ENCODE measurements around the gene SLC29A1.
A peak's percentile ranks its signal among the peaks of the same experiment; 100 is the strongest.

The SLC29A1 gene

GRCh38 chr6:44263354-44264100 lies 40.1 kb downstream of the SLC29A1 start:
- peaks cover 11% of the 10 kb centered on the region for H3K4me1 ChIP-seq
- H3K27me3 ChIP-seq (ENCODE audit: low read depth): no peaks in the 10 kb centered on the region; the same call in 1 of the 2 replicates
- DNase-seq (ENCODE audit: low spot score in 2 of 2): no peak
- in situ Hi-C loops (cut with MboI; ENCODE audit: low sequenced_read_pairs): no loop called here
- no peaks in the 10 kb centered on the region; the same call in 1 of the 2 replicates for H3K36me3 ChIP-seq (replicated peaks)
- peak overlapping the region; percentile 67 for H3K4me3 ChIP-seq
- H3K9me3 ChIP-seq: no peaks in the 10 kb centered on the region

- peaks cover 2% of the 10 kb centered on the region; the same call in 1 of the 2 replicates for H3K27me3 ChIP-seq (ENCODE audit: low read depth)
- in situ Hi-C loops (cut with MboI; ENCODE audit: low sequenced_read_pairs): loop anchor here (5.0 kb wide), 1 partner anchor 73 kb away; no protein-coding TSS in a partner anchor
- peaks cover 11% of the 10 kb centered on the region for H3K4me1 ChIP-seq
- H3K36me3 ChIP-seq (replicated peaks): no peaks in the 10 kb centered on the region
- H3K9me3 ChIP-seq: no peaks in the 10 kb centered on the region
- peak overlapping the region; percentile 67 for H3K4me3 ChIP-seq
- no peak for DNase-seq (ENCODE audit: low spot score in 2 of 2)
Measured at GRCh38 chr6:44264154-44265006, 41.0 kb downstream of the SLC29A1 start.

DNA sequence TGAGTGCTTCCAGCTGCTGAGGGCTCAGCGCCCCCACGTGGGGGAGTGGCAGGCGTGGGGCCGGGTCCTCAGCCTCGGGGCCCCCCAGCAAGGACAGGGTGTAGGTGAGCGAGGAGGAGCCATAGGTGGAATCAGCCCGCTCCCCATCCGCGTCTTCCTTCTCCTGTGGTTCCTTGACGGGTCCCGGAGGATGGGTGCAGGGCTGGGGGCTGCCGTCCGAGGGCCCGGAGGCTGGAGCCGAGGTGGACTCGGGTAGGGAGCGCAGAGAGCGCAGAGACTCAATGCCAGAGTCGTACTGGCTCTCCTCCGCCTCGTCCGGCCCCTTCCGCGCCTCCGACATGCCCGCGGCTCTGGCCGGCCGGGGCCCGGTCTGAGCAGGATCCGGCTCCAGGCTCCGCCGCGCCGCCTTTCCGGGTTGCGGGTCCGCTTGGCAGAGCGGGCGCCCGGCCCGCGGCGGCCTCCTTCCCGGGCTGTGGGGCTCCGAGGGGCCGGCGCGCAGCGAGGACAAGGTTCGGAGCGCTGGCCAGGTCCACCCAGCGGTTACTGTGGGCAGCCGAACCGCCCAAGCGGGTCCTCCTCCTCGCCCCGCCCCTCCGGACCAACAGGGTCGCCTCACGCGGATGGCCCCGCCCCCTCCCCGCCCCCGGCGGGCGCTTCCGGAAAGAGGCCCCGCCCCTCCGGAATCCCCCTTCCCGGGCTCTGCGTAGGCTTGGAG lies 41.8 kb downstream of the SLC29A1 start, which contains the start of gene NFKBIE:
TSS of gene NFKBIE (minus strand) at position 545 of the 715 bp plus-strand sequence. CDS start at position 340, 205 bp downstream.
- Histone ChIP-seq H3K36me3 (replicated peaks) (no peaks in the 10 kb centered on the region), H3K4me3 (peak within 1 kb of the TSS; percentile 67), H3K9me3 (no peaks in the 10 kb centered on the region), H3K4me1 (peaks cover 11% of the 10 kb centered on the region), H3K27me3 (ENCODE audit: low read depth) (peaks cover 7% of the 10 kb centered on the region)
- DNase-seq (ENCODE audit: low spot score in 2 of 2): peak; percentile 78 to 95
- in situ Hi-C loops (cut with MboI; ENCODE audit: low sequenced_read_pairs): loop anchor here (5.0 kb wide), 1 partner anchor 72 kb away; no protein-coding TSS in a partner anchor

DNA sequence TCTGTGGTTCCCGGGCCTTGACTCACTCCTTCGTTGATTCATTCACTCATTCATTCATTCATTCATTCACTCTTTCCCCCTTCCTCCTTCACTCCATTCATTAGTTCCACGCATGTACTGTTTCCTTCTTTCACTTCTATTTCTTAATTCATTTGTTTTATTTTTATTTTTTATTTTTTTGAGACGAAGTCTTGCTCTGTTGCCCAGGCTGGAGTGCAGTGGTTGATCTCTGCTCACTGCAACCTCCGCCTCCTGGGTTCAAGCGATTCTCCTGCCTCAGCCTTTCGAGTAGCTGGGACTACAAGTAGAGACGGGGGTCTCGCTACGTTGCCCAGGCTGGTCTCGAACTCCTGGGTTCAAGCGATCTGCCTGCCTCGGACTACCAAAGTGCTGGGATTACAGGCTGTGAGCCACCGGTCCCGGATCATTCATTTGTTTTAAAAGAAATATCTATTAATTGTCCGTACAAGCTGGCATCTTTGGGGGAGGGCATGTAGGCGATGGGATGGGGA lies 42.4 kb downstream of the SLC29A1 start:
- Histone ChIP-seq H3K9me3 (no peaks in the 10 kb centered on the region), H3K4me1 (peaks cover 11% of the 10 kb centered on the region), H3K36me3 (replicated peaks) (no peaks in the 10 kb centered on the region), H3K27me3 (ENCODE audit: low read depth) (peaks cover 7% of the 10 kb centered on the region), H3K4me3 (peak overlapping the region; percentile 67)
- no peak for DNase-seq (ENCODE audit: low spot score in 2 of 2)
- in situ Hi-C loops (cut with MboI; ENCODE audit: low sequenced_read_pairs): loop anchor here (5.0 kb wide), 1 partner anchor 72 kb away; no protein-coding TSS in a partner anchor

DNA sequence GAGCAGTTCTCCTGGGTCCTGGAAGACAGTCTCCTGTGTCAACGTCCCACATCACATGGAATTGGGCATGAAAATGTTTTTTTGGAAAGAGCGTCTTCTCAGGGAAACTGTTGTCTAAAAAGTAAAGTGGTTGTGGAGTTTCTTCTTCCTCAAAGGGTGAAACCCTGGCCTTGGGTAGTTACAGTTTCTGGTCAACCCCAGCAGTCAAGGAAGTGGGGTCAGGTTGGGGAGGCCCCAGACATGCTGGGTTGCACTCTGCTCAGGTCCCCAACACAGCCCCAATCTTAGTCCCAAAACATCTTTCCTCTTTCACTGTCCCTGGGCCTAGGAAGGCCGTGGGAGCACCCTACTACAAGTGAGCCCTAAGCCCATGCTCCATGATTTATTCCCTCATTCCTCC lies 43.0 kb downstream of the SLC29A1 start:
- no peak overlapping the region for H3K4me3 ChIP-seq
- DNase-seq (ENCODE audit: low spot score in 2 of 2): no peak
- in situ Hi-C loops (cut with MboI; ENCODE audit: low sequenced_read_pairs): loop anchor here (5.0 kb wide), 1 partner anchor 71 kb away; no protein-coding TSS in a partner anchor
- no peaks in the 10 kb centered on the region for H3K36me3 ChIP-seq (replicated peaks)
- H3K4me1 ChIP-seq: peaks cover 11% of the 10 kb centered on the region
- H3K9me3 ChIP-seq: no peaks in the 10 kb centered on the region
- H3K27me3 ChIP-seq (ENCODE audit: low read depth): peaks cover 7% of the 10 kb centered on the region

DNA sequence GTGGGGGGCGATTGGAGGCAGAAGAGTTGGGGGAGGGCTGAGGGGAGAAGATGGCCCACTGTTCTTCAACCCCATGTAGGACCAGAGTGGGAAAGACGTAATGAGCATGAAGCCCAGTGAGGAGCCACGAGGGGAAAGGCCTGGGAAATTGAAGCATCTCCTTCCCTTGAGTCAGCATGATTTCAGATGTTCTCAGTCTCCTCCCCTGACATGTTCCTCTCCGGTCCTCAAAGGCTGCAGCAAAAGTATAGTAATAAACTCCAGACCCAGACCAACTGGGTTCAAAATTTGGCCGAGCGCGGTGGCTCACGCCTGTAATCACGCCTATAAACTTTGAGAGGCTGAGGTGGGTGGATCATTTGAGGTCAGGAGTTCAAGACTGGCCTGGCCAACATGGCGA lies 43.9 kb downstream of the SLC29A1 start:
- Histone ChIP-seq H3K4me1 (peaks cover 11% of the 10 kb centered on the region), H3K36me3 (replicated peaks) (no peaks in the 10 kb centered on the region), H3K4me3 (no peak overlapping the region), H3K27me3 (ENCODE audit: low read depth) (peaks cover 7% of the 10 kb centered on the region), H3K9me3 (no peaks in the 10 kb centered on the region)
- no peak for DNase-seq (ENCODE audit: low spot score in 2 of 2)
- in situ Hi-C loops (cut with MboI; ENCODE audit: low sequenced_read_pairs): loop anchor here (5.0 kb wide), 1 partner anchor 70 kb away; no protein-coding TSS in a partner anchor

DNA sequence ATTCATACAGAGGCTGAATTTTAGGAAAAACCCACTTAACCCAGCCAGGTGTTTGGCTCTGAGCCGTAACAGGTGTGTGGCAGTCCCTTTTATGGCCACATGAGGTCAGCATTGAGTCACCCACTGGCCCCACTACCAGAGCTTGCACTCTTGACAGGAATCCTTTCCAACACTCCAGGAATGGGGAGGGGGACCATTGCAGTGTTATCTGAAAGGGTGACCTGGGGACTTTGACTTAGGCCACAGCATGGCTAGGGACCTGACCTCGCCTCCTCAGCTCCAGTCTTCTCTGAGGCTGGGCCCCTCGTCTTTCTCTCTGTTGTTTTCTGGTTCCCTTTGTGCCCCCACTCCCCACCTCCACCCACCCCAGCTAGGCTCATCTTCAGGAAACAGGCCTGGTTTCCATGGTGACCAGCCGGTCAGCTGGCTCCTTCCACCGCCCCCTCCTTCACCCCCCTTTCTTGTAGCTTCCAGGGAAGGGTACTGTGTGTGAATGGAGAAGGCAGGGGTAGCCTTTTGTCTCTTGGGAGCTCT lies 44.8 kb downstream of the SLC29A1 start:
- peak; percentile 69 to 75 for DNase-seq (ENCODE audit: low spot score in 2 of 2)
- in situ Hi-C loops (cut with MboI; ENCODE audit: low sequenced_read_pairs): loop anchor here (5.0 kb wide), 1 partner anchor 69 kb away; no protein-coding TSS in a partner anchor

GRCh38 chr6:44269178-44269920 lies 46.0 kb downstream of the SLC29A1 start:
- Histone ChIP-seq H3K4me1 (peaks cover 3% of the 10 kb centered on the region), H3K9me3 (no peaks in the 10 kb centered on the region), H3K27me3 (ENCODE audit: low read depth) (peaks cover 7% of the 10 kb centered on the region), H3K36me3 (replicated peaks) (no peaks in the 10 kb centered on the region), H3K4me3 (no peak overlapping the region)
- in situ Hi-C loops (cut with MboI; ENCODE audit: low sequenced_read_pairs): loop anchor here (5.0 kb wide), 1 partner anchor 68 kb away; no protein-coding TSS in a partner anchor
- DNase-seq (ENCODE audit: low spot score in 2 of 2): no peak

More for the DNA sequence above, 44.8 kb downstream of the SLC29A1 start:
- Histone ChIP-seq H3K9me3 (no peaks in the 10 kb centered on the region), H3K4me1 (peaks cover 11% of the 10 kb centered on the region), H3K27me3 (ENCODE audit: low read depth) (peaks cover 7% of the 10 kb centered on the region), H3K36me3 (replicated peaks) (no peaks in the 10 kb centered on the region), H3K4me3 (no peak overlapping the region)

- Histone ChIP-seq H3K4me1 (peaks cover 3% of the 10 kb centered on the region), H3K4me3 (peak within 1 kb of the TSS; percentile 13; the same call in 1 of the 2 replicates), H3K36me3 (replicated peaks) (no peaks in the 10 kb centered on the region), H3K27me3 (ENCODE audit: low read depth) (peaks cover 7% of the 10 kb centered on the region), H3K9me3 (no peaks in the 10 kb centered on the region)
- peak in 1 of 2 experiments; percentile 20 for DNase-seq (ENCODE audit: low spot score in 2 of 2)
- in situ Hi-C loops (cut with MboI; ENCODE audit: low sequenced_read_pairs): loop anchor here (5.0 kb wide), 1 partner anchor 67 kb away; no protein-coding TSS in a partner anchor
Measured at GRCh38 chr6:44269921-44270525, 46.6 kb downstream of the SLC29A1 start, which contains the start of gene TMEM151B. Gene TMEM151B (plus strand): TSS chr6:44270450. CDS start chr6:44270743, 293 bp downstream.

DNA sequence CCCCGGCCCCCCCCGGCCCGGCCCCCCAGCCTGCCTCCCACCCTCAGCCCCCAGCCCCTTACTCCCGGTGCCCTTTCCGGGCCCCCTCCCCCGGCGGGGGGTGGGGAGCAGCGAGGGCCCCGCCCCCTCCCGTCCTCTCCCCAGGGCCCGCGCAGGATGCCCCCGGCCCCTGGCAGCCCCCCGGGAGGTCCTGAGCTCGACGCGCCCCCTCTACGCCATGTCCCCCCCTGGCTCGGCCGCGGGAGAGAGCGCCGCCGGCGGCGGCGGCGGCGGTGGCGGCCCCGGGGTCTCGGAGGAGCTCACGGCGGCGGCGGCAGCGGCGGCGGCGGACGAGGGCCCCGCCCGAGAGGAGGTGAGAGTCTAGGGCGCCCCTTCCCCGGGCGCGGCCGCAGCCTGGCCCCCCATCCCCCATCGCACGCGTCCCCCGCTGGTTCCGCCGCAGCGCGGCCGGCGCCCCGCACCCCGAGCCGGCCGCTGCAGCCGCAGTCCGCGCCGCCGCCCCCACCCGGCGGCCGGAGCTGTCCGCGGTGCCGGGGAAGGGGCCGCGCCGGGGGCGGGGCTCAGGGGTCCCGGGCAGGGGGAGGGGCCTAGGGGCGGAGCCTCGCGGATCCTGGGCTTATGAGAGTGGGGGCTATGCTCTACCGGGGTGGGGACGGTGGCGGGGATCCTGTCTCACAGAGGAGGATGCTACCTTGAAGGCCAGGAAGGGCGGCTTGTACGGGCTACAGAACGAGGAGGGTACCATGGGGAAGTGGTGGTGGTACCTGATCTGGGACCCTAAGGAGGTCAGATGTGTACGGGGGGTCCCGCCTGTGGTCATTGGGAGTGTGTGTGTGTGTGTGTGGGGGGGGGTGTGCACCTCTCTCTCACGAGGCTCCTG lies 47.4 kb downstream of the SLC29A1 start:
- H3K36me3 ChIP-seq (replicated peaks): no peaks in the 10 kb centered on the region
- no peaks in the 10 kb centered on the region for H3K9me3 ChIP-seq
- peaks cover under 1% of the 10 kb centered on the region; the same call in 1 of the 2 replicates for H3K4me1 ChIP-seq
- peak overlapping the region; percentile 13; the same call in 1 of the 2 replicates for H3K4me3 ChIP-seq
- in situ Hi-C loops (cut with MboI; ENCODE audit: low sequenced_read_pairs): no loop called here
- peak in 1 of 2 experiments; percentile 68 for DNase-seq (ENCODE audit: low spot score in 2 of 2)
- H3K27me3 ChIP-seq (ENCODE audit: low read depth): peaks cover 7% of the 10 kb centered on the region

DNA sequence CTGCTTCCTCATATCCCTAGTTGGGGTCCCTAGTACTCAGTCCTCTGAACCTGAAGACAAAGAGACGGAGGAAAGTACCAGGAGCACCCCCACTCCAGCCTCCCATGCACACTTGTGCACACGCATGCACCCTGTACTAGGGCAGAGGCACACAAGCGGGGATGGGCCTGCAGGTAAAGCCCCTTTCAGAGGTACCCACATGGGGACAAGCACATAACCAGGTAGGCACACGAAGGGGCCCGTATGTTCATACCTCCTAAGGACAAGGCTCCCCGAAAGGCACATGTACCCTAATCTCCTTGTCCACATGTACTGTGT lies 48.0 kb downstream of the SLC29A1 start:
- no peaks in the 10 kb centered on the region for H3K4me1 ChIP-seq
- H3K9me3 ChIP-seq: no peaks in the 10 kb centered on the region
- H3K4me3 ChIP-seq: no peak overlapping the region
- H3K27me3 ChIP-seq (ENCODE audit: low read depth): peaks cover 7% of the 10 kb centered on the region
- DNase-seq (ENCODE audit: low spot score in 2 of 2): no peak
- in situ Hi-C loops (cut with MboI; ENCODE audit: low sequenced_read_pairs): no loop called here
- no peaks in the 10 kb centered on the region for H3K36me3 ChIP-seq (replicated peaks)
